Measurements from ENCODE around the gene GDF7. TPM values are rescaled to one million over a fixed set of nuclear protein-coding genes. Genes with fewer than 3 reads are reported as not detected.

GDF7 gene
- total and polyA plus RNA-seq, 2 of the 8 experiments (the other 6 are each of a cell fraction or from before 2014, with no cell fraction given), result 0.04 to 0.06 TPM

DNA sequence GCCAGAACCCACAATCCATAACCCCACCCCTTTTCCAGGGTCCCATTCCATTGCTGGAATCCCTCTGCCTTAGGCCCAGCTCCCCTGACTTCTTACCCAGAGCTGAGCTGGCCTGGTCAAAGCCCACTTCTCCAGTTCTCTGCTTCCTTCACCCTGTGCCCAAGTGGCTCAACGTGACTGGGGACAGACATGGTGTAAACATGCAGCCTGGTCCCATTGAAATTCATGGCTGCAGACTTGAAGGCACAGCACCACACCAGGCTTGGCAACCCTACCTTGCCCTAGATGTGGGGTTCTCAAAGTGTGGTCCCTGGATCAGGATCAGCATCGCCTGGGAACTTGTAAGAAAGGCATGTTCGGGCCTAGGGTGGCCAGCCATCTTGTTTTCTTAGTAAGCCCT lies 19.7 kb upstream of the GDF7 start:
- ChIA-PET POLR2A (ENCODE audit: partially characterized antibody) (interaction anchor here (0.7 to 1.3 kb wide), 5 partner anchors 9 to 292 kb away, joined by 3 to 4 read pairs (median 3); partner anchors contain the start of gene RHOB), CTCF (ENCODE audit: partially characterized antibody) (interaction anchor here (0.7 to 13.1 kb wide), 13 partner anchors 13 to 316 kb away, joined by 3 to 261 read pairs (median 8); no protein-coding TSS in a partner anchor)
- Histone ChIP-seq H3K27me3 (replicated peaks in 1 of 4; ENCODE audit: control insufficient read depth in 3 of 4, extremely low read depth in 1 of 4, insufficient read depth in 3 of 4, low read length in 3 of 4) (peaks cover 0 to 4% (median under 1%) of the 10 kb centered on the region in 4 experiments; a peak in 4 of 7 replicates), H3K36me3 (ENCODE audit: control insufficient read depth in 2 of 4, insufficient read depth in 4 of 4, low read length in 3 of 4) (no peaks in the 10 kb centered on the region), H2BK12ac (ENCODE audit: low read depth, low read length) (no peak overlapping the region), H3K4me2 (ENCODE audit: insufficient read depth in 1 of 2, low read depth in 2 of 2, low read length in 2 of 2) (no peak overlapping the region), H3K18ac (ENCODE audit: extremely low read depth, low read length) (no peak overlapping the region), H3K4me1 (replicated peaks in 1 of 4; ENCODE audit: control insufficient read depth in 3 of 4, insufficient read depth in 4 of 4, low read length in 3 of 4) (peaks cover 0 to 11% (median 7%) of the 10 kb centered on the region in 4 experiments; a peak in 5 of 7 replicates), H4K8ac (ENCODE audit: extremely low read depth, insufficient read depth, low read length) (peak overlapping the region; percentile 9; the same call in 1 of the 2 replicates), H2BK120ac (replicated peaks; ENCODE audit: low read depth, low read length) (no peak overlapping the region), H4K5ac (ENCODE audit: insufficient read length, low read depth, low read length) (no peak overlapping the region), H4K91ac (replicated peaks; ENCODE audit: insufficient read length, low read length) (no peak overlapping the region), H4K20me1 (replicated peaks in 1 of 2; ENCODE audit: control insufficient read depth in 1 of 2, insufficient read depth in 2 of 2, low read length in 2 of 2) (no peaks in the 10 kb centered on the region), H2BK15ac (ENCODE audit: low read length) (no peak overlapping the region), H3K23ac (ENCODE audit: insufficient read length) (no peak overlapping the region), H3K79me1 (ENCODE audit: low read depth, low read length) (no peaks in the 10 kb centered on the region; the same call in 1 of the 2 replicates), H3K14ac (ENCODE audit: insufficient read length) (no peak overlapping the region), H3K9ac (replicated peaks in 1 of 4; ENCODE audit: extremely low read depth in 1 of 4, low read depth in 3 of 4, low read length in 3 of 4) (no peak overlapping the region), H3K4ac (replicated peaks; ENCODE audit: insufficient read length, low read depth, low read length) (no peak overlapping the region), H2AFZ (ENCODE audit: low read length) (no peak overlapping the region), H2AK5ac (ENCODE audit: low read depth, low read length) (no peak overlapping the region), H3K27ac (ENCODE audit: low read depth, low read length) (no peak overlapping the region), H3K23me2 (ENCODE audit: low read depth, low read length) (peaks cover 7% of the 10 kb centered on the region; the same call in 1 of the 2 replicates), H2BK5ac (ENCODE audit: low read depth, low read length) (no peak overlapping the region; the same call in 1 of the 2 replicates), H3K79me2 (ENCODE audit: control insufficient read depth in 1 of 2, insufficient read depth in 2 of 2, low read length in 2 of 2) (no peaks in the 10 kb centered on the region), H2BK20ac (ENCODE audit: low read length) (no peak overlapping the region), H3K4me3 (ENCODE audit: extremely low read depth in 1 of 4, insufficient read depth in 2 of 4, low read depth in 3 of 4, low read length in 4 of 4) (no peak overlapping the region), H3K56ac (replicated peaks; ENCODE audit: insufficient read length, low read depth, low read length) (no peak overlapping the region), H3K9me3 (ENCODE audit: insufficient read depth in 2 of 2, low read depth in 1 of 2, low read length in 1 of 2) (no peaks in the 10 kb centered on the region)
- WGBS, 2 experiments (ENCODE audit: extremely low coverage in 1 of 2, insufficient coverage in 1 of 2, insufficient read length in 1 of 2, insufficient replicate concordance in 2 of 2, low coverage in 1 of 2, low lambda C conversion rate in 2 of 2, missing lambda C conversion rate in 1 of 2), result 85% methylated on average over 3 of the region's 3 CpGs; no CpG with 5 or more reads in 1 of the 2 experiments
- DNase-seq (ENCODE audit: low read depth in 1 of 2, low spot score in 2 of 2) (no peak), FAIRE-seq (no peak)
- no peak for TF ChIP-seq NRF1 (IDR thresholded peaks at IDR 0.05; ENCODE audit: low read depth, low read length)
- TF ChIP-seq RXRA (IDR thresholded peaks at IDR 0.05; ENCODE audit: insufficient read depth, low read depth, low read length), result no peak
- no peak for TF ChIP-seq NANOG (IDR thresholded peaks at IDR 0.05; ENCODE audit: insufficient read depth, low read depth, low read length, poor library complexity, severe bottlenecking)
- no peak for TF ChIP-seq BRCA1 (IDR thresholded peaks at IDR 0.05; ENCODE audit: low read depth, low read length)
- no peak for TF ChIP-seq FOSL1 (IDR thresholded peaks at IDR 0.05; ENCODE audit: insufficient read depth, low read depth, low read length)
- no peak for TF ChIP-seq JUN (IDR thresholded peaks at IDR 0.05; ENCODE audit: low read depth, low read length)
- no peak for TF ChIP-seq PHF8 (conservative IDR thresholded peaks at IDR 0.05; ENCODE audit: low read depth, low read length)
- no peak for TF ChIP-seq CHD2 (IDR thresholded peaks at IDR 0.05; ENCODE audit: low read length)
- TF ChIP-seq JUND (IDR thresholded peaks at IDR 0.05; ENCODE audit: low read length), result no peak

All from H1 (cell line).